Smooth muscle cell (in vitro differentiated cells): ENCODE data around the gene SLC1A3. TPM values are rescaled to one million over a fixed set of nuclear protein-coding genes. Genes with fewer than 3 reads are reported as not detected.

Experiments
- DNase-seq: peaks from one replicate; lab custom pipeline; 2025; ENCODE audit not compliant: unreplicated experiment; lab: John Stamatoyannopoulos, UW
- H2AFZ ChIP-seq: fragments of 200-600 bp; sonication (generic); 2 replicates; pipeline ENCODE4 v1.6.0; 2016; ENCODE audit warnings: antibody characterized with exemption, low read depth, mild to moderate bottlenecking
- H3F3A ChIP-seq: fragments of 200-600 bp; sonication (generic); 2 replicates; pipeline ENCODE4 v1.6.0; 2017; ENCODE audit warnings: antibody characterized with exemption, low read depth
- H3K27ac ChIP-seq: fragments of 200-600 bp; sonication (generic); 2 replicates; pipeline ENCODE4 v1.5.1; 2016; ENCODE audit warnings: low read depth, mild to moderate bottlenecking
- H3K27me3 ChIP-seq: fragments of 200-600 bp; sonication (generic); 2 replicates; pipeline ENCODE4 v1.6.1; 2016; ENCODE audit warnings: low read depth, mild to moderate bottlenecking
- H3K36me3 ChIP-seq: fragments of 200-600 bp; sonication (generic); 2 replicates; pipeline ENCODE4 v1.5.1; 2016; ENCODE audit warnings: low read depth
- H3K4me1 ChIP-seq: fragments of 200-600 bp; sonication (generic); 2 replicates; pipeline ENCODE4 v1.5.1; 2016; ENCODE audit warnings: low read depth
- H3K4me2 ChIP-seq: fragments of 200-600 bp; sonication (generic); 2 replicates; pipeline ENCODE4 v1.6.0; 2016; ENCODE audit warnings: mild to moderate bottlenecking
- H3K4me3 ChIP-seq: fragments of 200-600 bp; sonication (generic); 2 replicates; pipeline ENCODE4 v1.5.1; 2016; ENCODE audit warnings: mild to moderate bottlenecking
- H3K79me2 ChIP-seq: fragments of 200-600 bp; sonication (generic); 2 replicates; pipeline ENCODE4 v1.6.0; 2016; ENCODE audit warnings: low read depth, mild to moderate bottlenecking
- H3K9ac ChIP-seq: fragments of 200-600 bp; sonication (generic); 2 replicates; pipeline ENCODE4 v1.6.0; 2016; ENCODE audit warnings: low read depth
- H3K9me3 ChIP-seq: fragments of 200-600 bp; sonication (generic); replicated peaks from 2 replicates; pipeline ENCODE4 v1.5.1; 2016; ENCODE audit warnings: low read depth
- H4K20me1 ChIP-seq: fragments of 200-600 bp; sonication (generic); 2 replicates; pipeline ENCODE4 v1.6.0; 2016; ENCODE audit warnings: low read depth
- CTCF ChIP-seq: fragments of 200-600 bp; sonication (generic); IDR thresholded peaks from 2 replicates; pipeline ENCODE4 v1.5.1; 2017; ENCODE audit warnings: borderline replicate concordance, mild to moderate bottlenecking, antibody characterized with exemption; ENCODE audit not compliant: insufficient read depth, poor library complexity, severe bottlenecking
- WGBS: methylation state at CpG from one replicate; pipeline ENCODE4 v1.1.7; 2016; ENCODE audit warnings: low lambda C conversion rate; 5-methylcytosine and 5-hydroxymethylcytosine counted together
- polyA plus RNA-seq: library from polyadenylated mRNA; unstranded; fragments of >200 nt; fragmentation: Nextera tagmentation; extraction: Ambion mirVana; gene quantifications from 2 replicates; pipeline ENCODE4 v1.2.1, GENCODE V29; 2016
- total RNA-seq: library from RNA; depleted of rRNA; stranded (reverse); fragments of >200 nt; gene quantifications from 2 replicates; pipeline ENCODE4 v1.2.3, GENCODE V29; 2014

SLC1A3 gene
- total and polyA plus RNA-seq, 2 experiments from 2014 or later: 2.1 to 6.8 TPM

GRCh38 chr5:36655161-36655560, 48.8 kb downstream of the SLC1A3 start:
- H3K4me3 ChIP-seq: no peak overlapping the region
- DNase-seq: no peak
- no peaks in the 10 kb centered on the region for H3K79me2 ChIP-seq
- H3K27ac ChIP-seq: no peak overlapping the region
- H3F3A ChIP-seq: no peaks in the 10 kb centered on the region
- H3K27me3 ChIP-seq: no peaks in the 10 kb centered on the region
- H3K9ac ChIP-seq: no peak overlapping the region
- WGBS: 59% methylated on average over 4 of the region's 4 CpGs
- no peaks in the 10 kb centered on the region for H3K9me3 ChIP-seq
- H3K36me3 ChIP-seq: no peaks in the 10 kb centered on the region
- no peak overlapping the region for H2AFZ ChIP-seq
- no peaks in the 10 kb centered on the region for H4K20me1 ChIP-seq
- no peak for TF ChIP-seq CTCF
- H3K4me1 ChIP-seq: peaks cover 7% of the 10 kb centered on the region
- no peak overlapping the region for H3K4me2 ChIP-seq

GRCh38 chr5:36656556-36656955, 50.1 kb downstream of the SLC1A3 start:
- DNase-seq: no peak
- no peak overlapping the region for H2AFZ ChIP-seq
- no peaks in the 10 kb centered on the region for H3K79me2 ChIP-seq
- no peaks in the 10 kb centered on the region for H3K9me3 ChIP-seq
- H3K4me2 ChIP-seq: no peak overlapping the region
- H3F3A ChIP-seq: no peaks in the 10 kb centered on the region
- WGBS: 76% methylated on average over 1 of the region's 1 CpG
- H3K27ac ChIP-seq: no peak overlapping the region
- no peaks in the 10 kb centered on the region for H3K36me3 ChIP-seq
- H3K4me3 ChIP-seq: no peak overlapping the region
- peaks cover 7% of the 10 kb centered on the region for H3K4me1 ChIP-seq
- no peak overlapping the region for H3K9ac ChIP-seq
- H3K27me3 ChIP-seq: no peaks in the 10 kb centered on the region
- no peak for TF ChIP-seq CTCF
- no peaks in the 10 kb centered on the region for H4K20me1 ChIP-seq

GRCh38 chr5:36657563-36657995, 51.2 kb downstream of the SLC1A3 start:
- Histone ChIP-seq H4K20me1 (no peaks in the 10 kb centered on the region), H3K79me2 (no peaks in the 10 kb centered on the region), H3K4me2 (peak overlapping the region; percentile 57), H3K27me3 (no peaks in the 10 kb centered on the region), H3F3A (no peaks in the 10 kb centered on the region), H3K9me3 (no peaks in the 10 kb centered on the region), H3K27ac (peak overlapping the region; percentile 70), H2AFZ (peak overlapping the region; percentile 26), H3K4me3 (no peak overlapping the region), H3K36me3 (no peaks in the 10 kb centered on the region), H3K4me1 (peaks cover 7% of the 10 kb centered on the region), H3K9ac (peak overlapping the region; percentile 19)
- WGBS: 56% methylated on average over 5 of the region's 5 CpGs
- DNase-seq: no peak
- TF ChIP-seq CTCF: no peak

GRCh38 chr5:36658038-36658756, 51.8 kb downstream of the SLC1A3 start:
- H3K9ac ChIP-seq: peak overlapping the region; percentile 19
- WGBS: 88% methylated on average over 8 of the region's 8 CpGs

More at GRCh38 chr5:36658038-36658756, 51.8 kb downstream of the SLC1A3 start:
- Histone ChIP-seq H3K79me2 (no peaks in the 10 kb centered on the region), H2AFZ (peak overlapping the region; percentile 26), H3F3A (no peaks in the 10 kb centered on the region), H3K27me3 (no peaks in the 10 kb centered on the region), H3K4me3 (no peak overlapping the region), H3K9me3 (no peaks in the 10 kb centered on the region), H3K4me2 (peak overlapping the region; percentile 57), H3K36me3 (no peaks in the 10 kb centered on the region), H4K20me1 (no peaks in the 10 kb centered on the region), H3K4me1 (peaks cover 7% of the 10 kb centered on the region), H3K27ac (peak overlapping the region; percentile 70)
- no peak for TF ChIP-seq CTCF
- DNase-seq: no peak
